Astrocyte of the cerebellum (primary cell): Measurements from ENCODE around the gene MSMB.
"Not testable (repeated sequence)": the region's sequence is repeated elsewhere in the genome, so short reads cannot be mapped to it uniquely, and the experiment has no call there.

Experiments
- DNase-seq: peaks from one replicate; pipeline ENCODE4 v3.0.0-alpha.2; 2011; ENCODE audit warnings: low read depth
- H3K4me3 ChIP-seq: 2 replicates; pipeline ENCODE4 v1.5.1; 2011; ENCODE audit warnings: mild to moderate bottlenecking, low read depth, low read length, moderate library complexity
- CTCF ChIP-seq: IDR thresholded peaks from 2 replicates; pipeline ENCODE4 v1.5.1; 2012; ENCODE audit warnings: low read length, low read depth, moderate library complexity, mild to moderate bottlenecking; ENCODE audit errors: missing control alignments
- in situ Hi-C: cut with HindIII; loops from 2 replicates; pipeline ENCODE4 v1.10.0; 2017; ENCODE audit warnings: low sequenced_read_pairs

MSMB gene

GRCh38 chr10:46091080-46091827 is 45.2 kb upstream of the MSMB start:
- in situ Hi-C loops: no loop called here
- DNase-seq: no peak
- no peak overlapping the region for H3K4me3 ChIP-seq

GRCh38 chr10:46090258-46090812 is 44.3 kb upstream of the MSMB start:
- TF ChIP-seq CTCF: no peak
- in situ Hi-C loops: no loop called here
- DNase-seq: no peak
- H3K4me3 ChIP-seq: no peak overlapping the region

More at GRCh38 chr10:46091080-46091827, 45.2 kb upstream of the MSMB start:
- TF ChIP-seq CTCF: no peak

GRCh38 chr10:46087381-46087780 is 41.3 kb upstream of the MSMB start:
- DNase-seq, in situ Hi-C loops: not testable (repeated sequence)

GRCh38 chr10:46084321-46085165 is 38.5 kb upstream of the MSMB start:
- DNase-seq: no peak
- in situ Hi-C loops: no loop called here
- no peak for TF ChIP-seq CTCF
- H3K4me3 ChIP-seq: no peak overlapping the region

More at GRCh38 chr10:46087381-46087780, 41.3 kb upstream of the MSMB start:
- H3K4me3 ChIP-seq: not testable (repeated sequence)

GRCh38 chr10:46080886-46081285 is 34.8 kb upstream of the MSMB start:
- DNase-seq: no peak
- no peak for TF ChIP-seq CTCF
- H3K4me3 ChIP-seq: no peak overlapping the region
- in situ Hi-C loops: no loop called here

GRCh38 chr10:46079831-46080585 is 33.9 kb upstream of the MSMB start:
- no peak overlapping the region for H3K4me3 ChIP-seq
- in situ Hi-C loops: no loop called here
- no peak for DNase-seq
- TF ChIP-seq CTCF: no peak
